GM23248 (cell line): ENCODE measurements around the gene STAT2. TPM values are rescaled to one million over a fixed set of nuclear protein-coding genes. Genes with fewer than 3 reads are reported as not detected.

Experiments used
- DNase-seq: peaks from one replicate; pipeline ENCODE4 v3.0.0-alpha.2; 2015
- H2AFZ ChIP-seq: fragments of 200-600 bp; sonication (generic); 2 replicates; pipeline ENCODE4 v1.6.1; 2016; ENCODE audit warnings: antibody characterized with exemption
- H3F3A ChIP-seq: fragments of 200-600 bp; sonication (generic); 2 replicates; pipeline ENCODE4 v1.6.1; 2016; ENCODE audit warnings: mild to moderate bottlenecking, antibody characterized with exemption, mixed run types; ENCODE audit not compliant: insufficient read depth
- H3K27ac ChIP-seq: fragments of 200-600 bp; sonication (generic); 2 replicates; pipeline ENCODE4 v1.5.1; 2016; ENCODE audit warnings: mild to moderate bottlenecking
- H3K27me3 ChIP-seq: fragments of 200-600 bp; sonication (generic); replicated peaks from 2 replicates; pipeline ENCODE4 v1.6.1; 2016; ENCODE audit warnings: mild to moderate bottlenecking; ENCODE audit not compliant: insufficient read depth
- H3K36me3 ChIP-seq: fragments of 200-600 bp; sonication (generic); 2 replicates; pipeline ENCODE4 v1.6.1; 2016; ENCODE audit warnings: low read depth, mild to moderate bottlenecking
- H3K4me1 ChIP-seq: fragments of 200-600 bp; sonication (generic); 2 replicates; pipeline ENCODE4 v1.6.1; 2016; ENCODE audit warnings: mild to moderate bottlenecking; ENCODE audit not compliant: insufficient read depth
- H3K4me2 ChIP-seq: fragments of 200-600 bp; sonication (generic); one replicate; pipeline ENCODE4 v1.6.1; 2016; ENCODE audit warnings: mild to moderate bottlenecking; ENCODE audit not compliant: unreplicated experiment
- H3K4me3 ChIP-seq: fragments of 200-600 bp; sonication (generic); 2 replicates; pipeline ENCODE4 v1.5.1; 2016; ENCODE audit warnings: mild to moderate bottlenecking
- H3K79me2 ChIP-seq: fragments of 200-600 bp; sonication (generic); 2 replicates; pipeline ENCODE4 v1.6.1; 2016; ENCODE audit warnings: mild to moderate bottlenecking; ENCODE audit not compliant: insufficient read depth
- H3K9ac ChIP-seq: fragments of 200-600 bp; sonication (generic); 2 replicates; pipeline ENCODE4 v1.6.1; 2016; ENCODE audit warnings: mild to moderate bottlenecking
- H3K9me2 ChIP-seq: fragments of 200-600 bp; sonication (generic); 2 replicates; pipeline ENCODE4 v1.6.1; 2016; ENCODE audit warnings: mixed run types, mild to moderate bottlenecking, moderate library complexity; ENCODE audit not compliant: insufficient read depth
- H3K9me3 ChIP-seq: fragments of 200-600 bp; sonication (generic); one replicate; pipeline ENCODE4 v1.6.1; 2017; ENCODE audit warnings: low read depth
- H4K20me1 ChIP-seq: fragments of 200-600 bp; sonication (generic); 2 replicates; pipeline ENCODE4 v1.6.0; 2016; ENCODE audit not compliant: insufficient read depth
- EZH2 ChIP-seq: fragments of 200-600 bp; sonication (generic); IDR thresholded peaks from 2 replicates; pipeline ENCODE4 v1.6.1; 2018; ENCODE audit warnings: antibody characterized with exemption, mild to moderate bottlenecking; ENCODE audit not compliant: insufficient read depth, poor library complexity, severe bottlenecking
- EZH2phosphoT487 ChIP-seq: fragments of 200-600 bp; sonication (generic); IDR thresholded peaks from 2 replicates; pipeline ENCODE4 v1.6.1; 2018; ENCODE audit warnings: antibody characterized with exemption, moderate library complexity, mild to moderate bottlenecking, low read depth; ENCODE audit not compliant: insufficient read depth
- WGBS, 2 experiments: methylation state at CpG; one replicate each; pipeline ENCODE4 v1.1.6; 2015 to 2017; ENCODE audit warnings: low lambda C conversion rate in 2 of 2, low coverage in 1 of 2; ENCODE audit errors: missing lambda C conversion rate in 2 of 2; 5-methylcytosine and 5-hydroxymethylcytosine counted together
- in situ Hi-C: fragments of 300-500 bp; cut with MboI; formaldehyde crosslinking; loops from 2 replicates; pipeline ENCODE4 v1.15.0; 2020
- polyA plus RNA-seq: library from polyadenylated mRNA; unstranded; fragments of >200 nt; fragmentation: Nextera tagmentation; extraction: Ambion mirVana; gene quantifications from 2 replicates; pipeline ENCODE4 v1.2.1, GENCODE V29; 2016
- total RNA-seq: library from RNA; depleted of rRNA; stranded (reverse); fragments of >200 nt; shearing (Covaris generic); gene quantifications from 2 replicates; pipeline ENCODE4 v1.2.3, GENCODE V29; 2014

STAT2 gene
- total and polyA plus RNA-seq, 2 experiments from 2014 or later = 109 to 220 TPM

- DNase-seq = no peak
- H3K79me2 ChIP-seq = no peaks in the 10 kb centered on the region
- WGBS, 2 experiments = 16 to 26% methylated on average over 7 to 8 of the region's 8 CpGs
- peak overlapping the region; percentile 92 for H3K9ac ChIP-seq
- TF ChIP-seq EZH2 (no peak), EZH2phosphoT487 (no peak)
- no peaks in the 10 kb centered on the region for H3K27me3 ChIP-seq
- H3K9me2 ChIP-seq = no peaks in the 10 kb centered on the region
- peak overlapping the region; percentile 88 for H3K4me2 ChIP-seq
- peak overlapping the region; percentile 92 for H2AFZ ChIP-seq
- in situ Hi-C loops = no loop called here
- H3F3A ChIP-seq = 0 out of 2 replicates have a peak, but pooled peaks cover 9% of the 10 kb centered on the region
- no peaks in the 10 kb centered on the region for H3K9me3 ChIP-seq
- no peaks in the 10 kb centered on the region for H3K36me3 ChIP-seq
- H3K27ac ChIP-seq = peak overlapping the region; percentile 94
- H4K20me1 ChIP-seq = no peaks in the 10 kb centered on the region
- H3K4me3 ChIP-seq = peak overlapping the region; percentile 77
- H3K4me1 ChIP-seq = 0 out of 2 replicates have a peak, but pooled peaks cover 6% of the 10 kb centered on the region
These were observed 26.7 kb downstream of the STAT2 start for GRCh38 chr12:56333197-56333678.

GRCh38 chr12:56332512-56333196, 27.3 kb downstream of the STAT2 start:
- DNase-seq = no peak
- Histone ChIP-seq H3K4me2 (peak overlapping the region; percentile 88), H3K27ac (0 out of 2 replicates have a peak overlapping the region, but pooled peaks have one; percentile 94), H4K20me1 (no peaks in the 10 kb centered on the region), H3K4me1 (0 out of 2 replicates have a peak, but pooled peaks cover 6% of the 10 kb centered on the region), H3K36me3 (no peaks in the 10 kb centered on the region), H3K9ac (peak overlapping the region; percentile 92), H3K9me2 (no peaks in the 10 kb centered on the region), H3K27me3 (no peaks in the 10 kb centered on the region), H3K9me3 (no peaks in the 10 kb centered on the region), H3K79me2 (no peaks in the 10 kb centered on the region), H3F3A (0 out of 2 replicates have a peak, but pooled peaks cover 9% of the 10 kb centered on the region), H2AFZ (peak overlapping the region; percentile 92), H3K4me3 (peak overlapping the region; percentile 77)
- WGBS, 2 experiments = 94% methylated on average over 11 of the region's 11 CpGs
- in situ Hi-C loops = no loop called here
- TF ChIP-seq EZH2phosphoT487 (no peak), EZH2 (no peak)

- Histone ChIP-seq H3K4me3 (no peak overlapping the region), H3K79me2 (no peaks in the 10 kb centered on the region), H2AFZ (no peak overlapping the region), H3K4me1 (0 out of 2 replicates have a peak, but pooled peaks cover 6% of the 10 kb centered on the region), H3F3A (0 out of 2 replicates have a peak, but pooled peaks cover 9% of the 10 kb centered on the region), H3K36me3 (0 out of 2 replicates have a peak, but pooled peaks cover 4% of the 10 kb centered on the region), H3K27ac (no peak overlapping the region), H3K9me3 (no peaks in the 10 kb centered on the region), H3K27me3 (no peaks in the 10 kb centered on the region), H3K9ac (no peak overlapping the region), H4K20me1 (no peaks in the 10 kb centered on the region), H3K9me2 (no peaks in the 10 kb centered on the region), H3K4me2 (no peak overlapping the region)
- in situ Hi-C loops = no loop called here
- DNase-seq = no peak
- 91 to 95% methylated on average over 7 of the region's 7 CpGs for WGBS, 2 experiments
- no peak for TF ChIP-seq EZH2phosphoT487
These were observed 28.9 kb downstream of the STAT2 start for GRCh38 chr12:56330936-56331490.

GRCh38 chr12:56326533-56326932, 33.4 kb downstream of the STAT2 start:
- no peak overlapping the region for H3K4me2 ChIP-seq
- TF ChIP-seq EZH2phosphoT487 = no peak
- no peak for TF ChIP-seq EZH2
- H4K20me1 ChIP-seq = no peaks in the 10 kb centered on the region
- no peaks in the 10 kb centered on the region for H3K79me2 ChIP-seq
- H3K27ac ChIP-seq = no peak overlapping the region
- WGBS, 2 experiments = 85 to 91% methylated on average over 6 of the region's 6 CpGs
- no peaks in the 10 kb centered on the region for H3K9me2 ChIP-seq
- in situ Hi-C loops = no loop called here
- H3K9me3 ChIP-seq = no peaks in the 10 kb centered on the region
- no peak overlapping the region for H3K9ac ChIP-seq
- H3K36me3 ChIP-seq = 0 out of 2 replicates have a peak, but pooled peaks cover 4% of the 10 kb centered on the region
- H3K4me1 ChIP-seq = no peaks in the 10 kb centered on the region
- no peak for DNase-seq
- H3F3A ChIP-seq = no peaks in the 10 kb centered on the region
- H2AFZ ChIP-seq = no peak overlapping the region
- H3K4me3 ChIP-seq = no peak overlapping the region
- H3K27me3 ChIP-seq = no peaks in the 10 kb centered on the region
